Liver (tissue), 9 donors: Measurements from ENCODE around the gene ERFL. TPM values are rescaled to one million over a fixed set of nuclear protein-coding genes. Genes with fewer than 3 reads are reported as not detected.

Experiments
- DNase-seq: peaks from one replicate; pipeline ENCODE4 v3.0.0-alpha.2; 2017; ENCODE audit warnings: low spot score
- H3K27ac ChIP-seq, 2 donors: one replicate each; pipeline ENCODE4 v1.7.0; 2013; ENCODE audit warnings: inconsistent platforms in 2 of 2, low read length in 2 of 2, control low read depth in 1 of 2, low read depth in 1 of 2, mild to moderate bottlenecking in 1 of 2
- H3K27me3 ChIP-seq, 4 donors: one replicate each; pipeline versions ENCODE4 v1.6.1 to v1.7.0; 2013; ENCODE audit warnings: low read length in 3 of 4, inconsistent platforms in 1 of 4, mild to moderate bottlenecking in 1 of 4, moderate library complexity in 1 of 4; ENCODE audit not compliant: control insufficient read depth in 4 of 4, insufficient read depth in 4 of 4
- H3K36me3 ChIP-seq, 4 donors: one replicate each; pipeline versions ENCODE4 v1.6.1 to v1.7.0; 2013; ENCODE audit warnings: low read length in 3 of 4, mild to moderate bottlenecking in 3 of 4, low read depth in 1 of 4, moderate library complexity in 1 of 4; ENCODE audit not compliant: control insufficient read depth in 4 of 4, insufficient read depth in 3 of 4
- H3K4me1 ChIP-seq, 4 donors: one replicate each; pipeline versions ENCODE4 v1.6.1 to v1.7.0; 2013; ENCODE audit warnings: low read length in 3 of 4, mild to moderate bottlenecking in 3 of 4, moderate library complexity in 1 of 4; ENCODE audit not compliant: control insufficient read depth in 4 of 4, insufficient read depth in 4 of 4
- H3K4me3 ChIP-seq, 3 donors: one replicate each; pipeline versions ENCODE4 v1.6.1 to v1.7.0; 2013; ENCODE audit warnings: low read length in 3 of 3, control low read depth in 1 of 3, low read depth in 1 of 3, mild to moderate bottlenecking in 1 of 3
- H3K9ac ChIP-seq, 2 donors: one replicate each; pipeline ENCODE4 v1.7.0; 2013; ENCODE audit warnings: low read length in 2 of 2, mild to moderate bottlenecking in 2 of 2, moderate library complexity in 2 of 2, control low read depth in 1 of 2, low read depth in 1 of 2
- H3K9me3 ChIP-seq, 4 donors: one replicate each; pipeline versions ENCODE4 v1.6.1 to v1.7.0; 2013; ENCODE audit warnings: low read length in 3 of 4; ENCODE audit not compliant: control insufficient read depth in 4 of 4
- ATF3 ChIP-seq: IDR thresholded peaks from 2 replicates; pipeline ENCODE4 v1.6.1; 2016; ENCODE audit warnings: antibody characterized with exemption
- CTCF ChIP-seq: fragments of 150-350 bp; IDR thresholded peaks from 2 replicates; pipeline ENCODE4 v1.5.1; 2017; ENCODE audit warnings: improper control_type of control experiment, low read depth, low read length; ENCODE audit not compliant: missing input control
- EGR1 ChIP-seq, 2 donors: IDR thresholded peaks; 2 replicates each; pipeline ENCODE4 v1.6.1; 2016 to 2018; ENCODE audit warnings: antibody characterized with exemption in 2 of 2, low read depth in 2 of 2
- FOXA1 ChIP-seq: IDR thresholded peaks from 2 replicates; pipeline ENCODE4 v1.6.1; 2016; ENCODE audit warnings: antibody characterized with exemption
- FOXA2 ChIP-seq: IDR thresholded peaks from 2 replicates; pipeline ENCODE4 v1.6.1; 2016; ENCODE audit warnings: antibody characterized with exemption
- GABPA ChIP-seq, 2 donors: IDR thresholded peaks in 1 of 2; conservative IDR thresholded peaks in 1 of 2; 2 replicates each; pipeline ENCODE4 v1.6.1; 2016; ENCODE audit warnings: antibody characterized with exemption in 2 of 2, mild to moderate bottlenecking in 1 of 2, moderate library complexity in 1 of 2
- HNF4A ChIP-seq, 2 donors: conservative IDR thresholded peaks; 2 replicates each; pipeline ENCODE4 v1.6.1; 2016; ENCODE audit warnings: antibody characterized with exemption in 2 of 2, mild to moderate bottlenecking in 2 of 2
- HNF4G ChIP-seq: IDR thresholded peaks from 2 replicates; pipeline ENCODE4 v1.6.1; 2016; ENCODE audit warnings: antibody characterized with exemption
- JUND ChIP-seq, 2 donors: IDR thresholded peaks; 2 replicates each; pipeline ENCODE4 v1.6.1; 2016; ENCODE audit warnings: antibody characterized with exemption in 2 of 2
- MAX ChIP-seq: IDR thresholded peaks from 2 replicates; pipeline ENCODE4 v1.6.1; 2016; ENCODE audit warnings: antibody characterized with exemption
- NR2F2 ChIP-seq: IDR thresholded peaks from 2 replicates; pipeline ENCODE4 v1.6.1; 2016; ENCODE audit warnings: antibody characterized with exemption
- RAD21 ChIP-seq, 2 donors: IDR thresholded peaks; 2 replicates each; pipeline ENCODE4 v1.6.1; 2016; ENCODE audit warnings: antibody characterized with exemption in 2 of 2, mild to moderate bottlenecking in 2 of 2
- REST ChIP-seq: IDR thresholded peaks from 2 replicates; pipeline ENCODE4 v1.6.1; 2016; ENCODE audit warnings: antibody characterized with exemption, mild to moderate bottlenecking
- RXRA ChIP-seq, 2 donors: IDR thresholded peaks; 2 replicates each; pipeline ENCODE4 v1.6.1; 2017 to 2018; ENCODE audit warnings: antibody characterized with exemption in 2 of 2, mild to moderate bottlenecking in 1 of 2
- SP1 ChIP-seq: IDR thresholded peaks from 2 replicates; pipeline ENCODE4 v1.6.1; 2018; ENCODE audit warnings: antibody characterized with exemption, mild to moderate bottlenecking
- TAF1 ChIP-seq: conservative IDR thresholded peaks from 2 replicates; pipeline ENCODE4 v1.6.1; 2016; ENCODE audit warnings: antibody characterized with exemption, mild to moderate bottlenecking
- YY1 ChIP-seq: IDR thresholded peaks from 2 replicates; pipeline ENCODE4 v1.6.1; 2016; ENCODE audit warnings: antibody characterized with exemption, mild to moderate bottlenecking
- ZBTB33 ChIP-seq: IDR thresholded peaks from 2 replicates; pipeline ENCODE4 v1.6.1; 2016; ENCODE audit warnings: antibody characterized with exemption
- WGBS: extraction: QIAGEN DNeasy Blood & Tissue Kit; methylation state at CpG from one replicate; pipeline ENCODE4 v1.1.7; 2013; 5-methylcytosine and 5-hydroxymethylcytosine counted together
- polyA plus RNA-seq, 2 donors: library from polyadenylated mRNA; stranded (reverse) in 1 of 2; unstranded in 1 of 2; fragments of 200-250 nt in 1 of 2; fragments of >200 nt in 1 of 2; fragmentation: Nextera tagmentation in 1 of 2; extraction: Ambion mirVana in 1 of 2; gene quantifications; one replicate each; pipeline versions ENCODE4 v1.2.1 to v1.2.3, GENCODE V29; 2013 to 2015
- total RNA-seq, 2 donors: library from RNA; depleted of rRNA; stranded (reverse); fragments of >200 nt; gene quantifications; one replicate each; pipeline ENCODE4 v1.2.3, GENCODE V29; 2014
- donor health status: healthy.
- donor health status: healthy.
- donor health status: healthy.
- donor health status: healthy.
- donor health status: healthy.

The ERFL gene
- total and polyA plus RNA-seq, 4 donors = not detected

GRCh38 chr19:41934849-41935374, 6.7 kb upstream of the ERFL start:
- peak; percentile 74 for DNase-seq
- H3K36me3 ChIP-seq = no peaks in the 10 kb centered on the region
- TF ChIP-seq FOXA2 (no peak), JUND (IDR thresholded peaks at IDR 0.05) (no peak), SP1 (no peak), CTCF (peak; percentile 75), MAX (no peak), HNF4G (no peak), RAD21 (IDR thresholded peaks at IDR 0.05) (peak; percentile 72 to 78)
- H3K27me3 ChIP-seq = peaks cover 0 to 15% (median 7%) of the 10 kb centered on the region in 4 donors
- 22% methylated on average over 7 of the region's 7 CpGs for WGBS
- peaks cover 0 to under 1% (median 0%) of the 10 kb centered on the region in 4 donors for H3K4me1 ChIP-seq
- no peak overlapping the region for H3K27ac ChIP-seq
- no peaks in the 10 kb centered on the region for H3K9me3 ChIP-seq
- H3K9ac ChIP-seq = no peak overlapping the region
- no peak overlapping the region for H3K4me3 ChIP-seq

- H3K36me3 ChIP-seq = no peaks in the 10 kb centered on the region
- WGBS = 61% methylated on average over 7 of the region's 7 CpGs
Observed at GRCh38 chr19:41933693-41934426, 5.6 kb upstream of the ERFL start.

More at GRCh38 chr19:41933693-41934426, 5.6 kb upstream of the ERFL start:
- no peak for DNase-seq
- H3K27me3 ChIP-seq = peaks cover 0 to 20% (median 8%) of the 10 kb centered on the region in 4 donors
- no peak overlapping the region for H3K4me3 ChIP-seq
- H3K9me3 ChIP-seq = no peaks in the 10 kb centered on the region
- no peak overlapping the region for H3K9ac ChIP-seq
- no peak overlapping the region for H3K27ac ChIP-seq
- no peak for TF ChIP-seq YY1
- no peak for TF ChIP-seq RAD21 (IDR thresholded peaks at IDR 0.05)
- no peak for TF ChIP-seq MAX
- TF ChIP-seq REST = no peak
- TF ChIP-seq SP1 = no peak
- no peak for TF ChIP-seq RXRA (IDR thresholded peaks at IDR 0.05)
- no peak for TF ChIP-seq CTCF
- no peak for TF ChIP-seq EGR1 (IDR thresholded peaks at IDR 0.05; ENCODE audit: low read depth in 2 of 2)
- no peak for TF ChIP-seq TAF1
- no peak for TF ChIP-seq HNF4A (conservative IDR thresholded peaks at IDR 0.05)
- no peak for TF ChIP-seq FOXA2
- TF ChIP-seq ATF3 = no peak
- TF ChIP-seq NR2F2 = no peak
- TF ChIP-seq FOXA1 = no peak
- no peak for TF ChIP-seq JUND (IDR thresholded peaks at IDR 0.05)
- TF ChIP-seq GABPA (IDR thresholded peaks at IDR 0.05 in 1 of 2, conservative IDR thresholded peaks at IDR 0.05 in 1 of 2) = no peak
- no peak for TF ChIP-seq ZBTB33
- no peak for TF ChIP-seq HNF4G
- peaks cover 0 to 5% (median 2%) of the 10 kb centered on the region in 4 donors for H3K4me1 ChIP-seq
